Panc1 (cell line): ENCODE results near the gene RELT. TPM values are rescaled to one million over a fixed set of nuclear protein-coding genes. Genes with fewer than 3 reads are reported as not detected.

Source experiments
- ATAC-seq: fragments of 200-7000 bp; cut with Tn5 transposase; 2 replicates; pipeline ENCODE4 v1.9.1; 2020; ENCODE audit warnings: mild to moderate bottlenecking, moderate library complexity
- BruUV-seq: library from RNA; stranded (reverse); fragments of 400-500 nt; replicated peaks from 2 replicates; lab custom pipeline; 2021; lab: Mats Ljungman, UMichigan
- CTCF ChIA-PET: fragments of 300-600 bp; sonication (Branson Sonifier 250); formaldehyde crosslinking; loops from one replicate; lab custom pipeline; 2022; ENCODE audit warnings: antibody characterized with exemption; lab: Charles Lee
- POLR2A ChIA-PET: fragments of 300-600 bp; sonication (Branson Sonifier 250); formaldehyde crosslinking; loops from one replicate; lab custom pipeline; 2022; ENCODE audit warnings: antibody characterized with exemption; lab: Charles Lee
- DNase-seq: peaks from one replicate; pipeline ENCODE4 v3.0.0-alpha.2; 2010; ENCODE audit warnings: low read depth, low spot score
- H3K27ac ChIP-seq: 2 replicates; pipeline ENCODE4 v1.5.1; 2011; ENCODE audit warnings: mild to moderate bottlenecking, low read length, inconsistent platforms
- H3K27me3 ChIP-seq: fragments of 200-500 bp; sonication (Bioruptor generic); 2 replicates; pipeline ENCODE4 v1.6.0; 2014; ENCODE audit warnings: low read length, inconsistent platforms; ENCODE audit not compliant: control insufficient read depth, insufficient read depth
- H3K36me3 ChIP-seq: fragments of 200-500 bp; sonication (Bioruptor generic); 2 replicates; pipeline ENCODE4 v1.5.1; 2014; ENCODE audit warnings: inconsistent platforms, mild to moderate bottlenecking, low read length, moderate library complexity; ENCODE audit not compliant: control insufficient read depth, insufficient read depth
- H3K4me1 ChIP-seq: 2 replicates; pipeline ENCODE4 v1.5.1; 2011; ENCODE audit warnings: inconsistent platforms, mild to moderate bottlenecking, low read length, moderate library complexity; ENCODE audit not compliant: control insufficient read depth, insufficient read depth
- H3K4me3 ChIP-seq, 2 experiments: 2 replicates each; pipeline ENCODE4 v1.5.1; 2011 to 2012; ENCODE audit warnings: low read depth in 2 of 2, low read length in 2 of 2, mild to moderate bottlenecking in 2 of 2, inconsistent platforms in 1 of 2, moderate library complexity in 1 of 2
- H3K9me3 ChIP-seq: fragments of 200-500 bp; sonication (Bioruptor generic); 2 replicates; pipeline ENCODE4 v1.5.1; 2014; ENCODE audit warnings: low read depth, mild to moderate bottlenecking, inconsistent platforms, low read length, moderate library complexity; ENCODE audit not compliant: control insufficient read depth, insufficient read depth
- CTCF ChIP-seq: fragments of 450-650 bp; IDR thresholded peaks from 2 replicates; pipeline ENCODE4 v1.5.1; 2017; ENCODE audit warnings: mild to moderate bottlenecking
- POLR2AphosphoS5 ChIP-seq: IDR thresholded peaks from 2 replicates; pipeline ENCODE4 v1.6.1; 2012; ENCODE audit warnings: mild to moderate bottlenecking, low read depth, low read length, moderate library complexity
- REST ChIP-seq, 2 experiments: IDR thresholded peaks; 2 replicates each; pipeline ENCODE4 v1.6.1; 2011 to 2012; ENCODE audit warnings: low read depth in 2 of 2, control low read depth in 1 of 2, low read length in 1 of 2, mild to moderate bottlenecking in 1 of 2, moderate library complexity in 1 of 2; ENCODE audit not compliant: insufficient read depth in 1 of 2
- SIN3A ChIP-seq: IDR thresholded peaks from 2 replicates; pipeline ENCODE4 v1.6.1; 2012; ENCODE audit warnings: low read depth, mild to moderate bottlenecking, low read length, moderate library complexity, borderline replicate concordance; ENCODE audit not compliant: insufficient read depth
- TCF7L2 ChIP-seq: IDR thresholded peaks from 2 replicates; pipeline ENCODE4 v1.6.1; 2011; ENCODE audit warnings: mild to moderate bottlenecking, low read depth, low read length, inconsistent platforms
- in situ Hi-C: cut with HindIII; loops from 2 replicates; pipeline ENCODE4 v1.10.0; 2016; ENCODE audit warnings: low sequenced_read_pairs, low pct_unique_long_range_greater_than_20kb
- intact Hi-C: fragments of 100-400 bp; cut with micrococcal nuclease; formaldehyde crosslinking; loops from one replicate; pipeline ENCODE4 v1.10.0; 2022; ENCODE audit not compliant: unreplicated experiment
- total RNA-seq: library from RNA; stranded (reverse); gene quantifications from one replicate; pipeline ENCODE4 v1.2.1, GENCODE V29; 2021; ENCODE audit not compliant: unreplicated experiment

Gene RELT
- total RNA-seq, 1 experiment from 2014 or later: 11.3 TPM

GRCh38 chr11:73428227-73428626 lies 52.0 kb downstream of the RELT start:
- BruUV-seq: no TSS peak
- in situ Hi-C loops: no loop called here
- intact Hi-C loops: no loop called here

GRCh38 chr11:73428699-73429098 lies 52.5 kb downstream of the RELT start:
- no peak overlapping the region for H3K27ac ChIP-seq
- H3K9me3 ChIP-seq: no peaks in the 10 kb centered on the region
- H3K36me3 ChIP-seq: no peaks in the 10 kb centered on the region
- H3K4me1 ChIP-seq: no peaks in the 10 kb centered on the region
- ChIA-PET CTCF (no interaction called here), POLR2A (no interaction called here)
- intact Hi-C loops: no loop called here
- ATAC-seq: no peak
- DNase-seq: no peak
- no peaks in the 10 kb centered on the region for H3K27me3 ChIP-seq
- no peak overlapping the region for H3K4me3 ChIP-seq
- no TSS peak for BruUV-seq
- in situ Hi-C loops: no loop called here
- TF ChIP-seq CTCF (no peak), POLR2AphosphoS5 (no peak), SIN3A (no peak), TCF7L2 (no peak), REST (IDR thresholded peaks at IDR 0.05; ENCODE audit: insufficient read depth in 1 of 2, low read depth in 2 of 2, low read length in 1 of 2) (no peak)

More at GRCh38 chr11:73428227-73428626, 52.0 kb downstream of the RELT start:
- DNase-seq: no peak
- H3K36me3 ChIP-seq: no peaks in the 10 kb centered on the region
- H3K27ac ChIP-seq: no peak overlapping the region
- no peaks in the 10 kb centered on the region for H3K27me3 ChIP-seq
- ChIA-PET POLR2A (interaction anchor here (0.5 kb wide), 1 partner anchor 121 kb away, joined by 7 read pairs; no protein-coding TSS in a partner anchor), CTCF (no interaction called here)
- no peaks in the 10 kb centered on the region for H3K4me1 ChIP-seq
- no peak for TF ChIP-seq SIN3A
- no peak for TF ChIP-seq CTCF
- no peak for TF ChIP-seq POLR2AphosphoS5
- TF ChIP-seq TCF7L2: no peak
- no peak for TF ChIP-seq REST (IDR thresholded peaks at IDR 0.05; ENCODE audit: insufficient read depth in 1 of 2, low read depth in 2 of 2, low read length in 1 of 2)
- no peaks in the 10 kb centered on the region for H3K9me3 ChIP-seq
- no peak overlapping the region for H3K4me3 ChIP-seq
- no peak for ATAC-seq
